ENCODE data around the gene CCDC9.

DNA sequence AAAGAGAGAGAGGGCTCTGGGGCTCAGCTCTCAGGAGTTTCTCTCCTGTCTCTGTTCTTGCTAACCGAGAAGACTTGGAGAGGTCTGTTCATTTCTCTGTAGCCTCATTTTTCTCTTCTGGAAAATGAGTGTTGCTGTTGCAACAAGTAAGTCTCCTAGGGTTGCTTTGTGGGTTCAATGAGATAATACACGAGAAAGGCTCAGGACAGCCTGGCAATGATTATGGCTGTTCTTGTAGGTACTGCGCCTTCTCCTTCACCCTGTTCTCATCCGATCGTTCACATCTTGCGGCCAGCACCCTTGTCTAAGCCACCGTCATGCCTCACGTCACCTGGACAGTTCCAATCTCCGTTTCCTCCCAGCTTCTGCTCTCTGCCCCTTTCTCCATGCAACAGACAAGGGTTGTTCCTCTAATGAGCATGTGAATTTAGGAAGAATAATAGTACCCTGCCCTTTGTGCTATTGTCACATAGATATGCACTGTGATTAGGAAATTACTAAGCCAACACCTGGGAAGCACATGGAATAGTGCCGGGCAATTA, 57.5 kb downstream of the CCDC9 start:
- no peak for TF ChIP-seq POLR2A (IDR thresholded peaks at IDR 0.05; ENCODE audit: low read length)
- TF ChIP-seq GATA1 (IDR thresholded peaks at IDR 0.05; ENCODE audit: low read depth, low read length), result no peak

All from erythroblast (primary cell).